ENCODE results near the gene MACROD2. TPM values are rescaled to one million over a fixed set of nuclear protein-coding genes. Genes with fewer than 3 reads are reported as not detected.

The MACROD2 gene
- total RNA-seq, 2 donors from 2014 or later = 8.0 to 19.4 TPM

GRCh38 chr20:15328084-15328483 is 1332.8 kb downstream of the MACROD2 start:
- H3K4me3 ChIP-seq = no peak overlapping the region
- H3K27ac ChIP-seq = no peak overlapping the region
- no peaks in the 10 kb centered on the region for H3K27me3 ChIP-seq (replicated peaks; ENCODE audit: insufficient read depth)
- 63% methylated on average over 1 of the region's 1 CpG for WGBS
- no peak for DNase-seq (ENCODE audit: low spot score)
- intact Hi-C loops (cut with DNase I) = no loop called here
- no peaks in the 10 kb centered on the region for H3K36me3 ChIP-seq
- H3K9me3 ChIP-seq = no peaks in the 10 kb centered on the region
- H3K4me1 ChIP-seq (replicated peaks) = no peaks in the 10 kb centered on the region
- TF ChIP-seq POLR2A (IDR thresholded peaks at IDR 0.05) (no peak), POLR2AphosphoS5 (IDR thresholded peaks at IDR 0.05) (no peak), CTCF (IDR thresholded peaks at IDR 0.05) (no peak)

DNA sequence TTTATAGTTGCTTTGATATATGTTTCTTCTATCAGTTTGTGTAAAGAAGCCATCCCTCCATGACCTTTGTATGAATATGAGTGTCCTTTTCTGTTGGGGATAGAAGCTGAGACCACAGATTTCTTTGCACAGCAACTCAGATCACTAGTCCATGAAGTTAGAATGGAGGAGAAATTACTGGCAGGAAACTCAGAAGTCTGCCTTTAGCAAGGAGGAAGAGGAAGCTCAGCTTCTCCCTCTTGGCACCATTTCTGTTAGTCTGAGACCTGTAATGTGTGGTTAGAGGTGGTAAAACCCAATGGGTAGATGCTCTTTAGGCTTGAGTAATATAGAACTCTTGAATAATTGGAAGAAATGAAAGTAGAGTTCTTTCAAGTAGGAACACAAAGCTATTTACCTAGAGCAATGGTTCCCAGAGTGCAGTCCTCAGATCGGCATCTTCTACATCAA is 1337.4 kb downstream of the MACROD2 start:
- TF ChIP-seq CTCF (IDR thresholded peaks at IDR 0.05) (no peak), POLR2AphosphoS5 (IDR thresholded peaks at IDR 0.05) (no peak), POLR2A (IDR thresholded peaks at IDR 0.05) (no peak)
- no peaks in the 10 kb centered on the region for H3K36me3 ChIP-seq
- no peak overlapping the region for H3K27ac ChIP-seq
- H3K4me3 ChIP-seq = no peak overlapping the region
- H3K4me1 ChIP-seq (replicated peaks) = no peaks in the 10 kb centered on the region
- no peaks in the 10 kb centered on the region for H3K27me3 ChIP-seq (replicated peaks; ENCODE audit: insufficient read depth)
- no peaks in the 10 kb centered on the region for H3K9me3 ChIP-seq
- no peak for DNase-seq (ENCODE audit: low spot score)
- intact Hi-C loops (cut with DNase I) = no loop called here
- 90% methylated on average over 1 of the region's 1 CpG for WGBS

DNA sequence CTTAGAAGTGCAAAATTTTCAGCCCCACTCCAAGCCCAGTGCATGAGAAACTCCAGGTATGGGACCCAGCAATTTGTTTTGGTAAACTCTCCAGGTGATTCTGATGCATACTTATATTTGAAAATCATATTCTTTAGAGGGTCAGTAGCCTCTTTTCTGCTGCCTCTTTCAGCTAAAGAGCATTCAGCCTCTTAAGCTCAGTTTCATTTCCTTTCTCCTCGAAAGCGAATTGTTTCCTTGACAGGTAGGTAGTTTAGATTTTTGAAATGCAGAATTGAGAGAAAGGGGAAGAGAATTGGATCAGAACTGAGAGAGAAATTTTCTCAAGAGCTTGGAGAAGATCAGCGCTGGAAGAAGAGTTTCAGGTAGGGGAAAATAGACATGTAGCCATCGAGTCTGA is 1337.9 kb downstream of the MACROD2 start:
- intact Hi-C loops (cut with DNase I) = no loop called here

DNA sequence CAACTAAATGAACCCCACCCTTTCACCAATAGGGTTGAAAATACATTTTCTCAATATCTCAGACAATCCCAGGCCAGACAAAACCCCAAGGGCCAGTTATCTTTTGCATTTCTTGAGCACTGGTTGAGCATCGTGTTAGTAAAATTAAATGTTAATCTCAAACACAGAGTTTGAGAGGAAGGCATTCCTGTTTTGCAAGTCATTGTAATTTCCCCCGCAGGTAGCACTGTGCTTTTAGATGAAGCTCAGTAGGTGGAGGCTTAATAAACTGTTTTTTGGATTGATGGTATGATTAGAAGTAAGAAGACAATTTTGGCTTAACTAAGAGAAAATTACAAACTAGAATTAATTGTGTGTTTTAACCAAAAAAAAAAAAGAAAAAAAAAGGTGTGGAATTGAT is 1340.7 kb downstream of the MACROD2 start:
- no peak for TF ChIP-seq CTCF (IDR thresholded peaks at IDR 0.05)
- no peak for TF ChIP-seq POLR2A (IDR thresholded peaks at IDR 0.05)
- no peak for TF ChIP-seq POLR2AphosphoS5 (IDR thresholded peaks at IDR 0.05)
- H3K4me3 ChIP-seq = no peak overlapping the region
- H3K4me1 ChIP-seq (replicated peaks) = no peaks in the 10 kb centered on the region
- DNase-seq (ENCODE audit: low spot score) = no peak
- no peaks in the 10 kb centered on the region for H3K27me3 ChIP-seq (replicated peaks; ENCODE audit: insufficient read depth)
- 73% methylated on average over 2 of the region's 2 CpGs for WGBS
- no peaks in the 10 kb centered on the region for H3K9me3 ChIP-seq
- intact Hi-C loops (cut with DNase I) = no loop called here
- H3K36me3 ChIP-seq = no peaks in the 10 kb centered on the region
- H3K27ac ChIP-seq = no peak overlapping the region

More for the DNA sequence above, 1337.9 kb downstream of the MACROD2 start:
- H3K4me1 ChIP-seq (replicated peaks) = no peaks in the 10 kb centered on the region
- no peaks in the 10 kb centered on the region for H3K27me3 ChIP-seq (replicated peaks; ENCODE audit: insufficient read depth)
- no peak for DNase-seq (ENCODE audit: low spot score)
- TF ChIP-seq CTCF (IDR thresholded peaks at IDR 0.05) = no peak
- no peak for TF ChIP-seq POLR2A (IDR thresholded peaks at IDR 0.05)
- no peak for TF ChIP-seq POLR2AphosphoS5 (IDR thresholded peaks at IDR 0.05)
- no peaks in the 10 kb centered on the region for H3K36me3 ChIP-seq
- H3K9me3 ChIP-seq = no peaks in the 10 kb centered on the region
- H3K27ac ChIP-seq = no peak overlapping the region
- 94% methylated on average over 4 of the region's 4 CpGs for WGBS
- no peak overlapping the region for H3K4me3 ChIP-seq

DNA sequence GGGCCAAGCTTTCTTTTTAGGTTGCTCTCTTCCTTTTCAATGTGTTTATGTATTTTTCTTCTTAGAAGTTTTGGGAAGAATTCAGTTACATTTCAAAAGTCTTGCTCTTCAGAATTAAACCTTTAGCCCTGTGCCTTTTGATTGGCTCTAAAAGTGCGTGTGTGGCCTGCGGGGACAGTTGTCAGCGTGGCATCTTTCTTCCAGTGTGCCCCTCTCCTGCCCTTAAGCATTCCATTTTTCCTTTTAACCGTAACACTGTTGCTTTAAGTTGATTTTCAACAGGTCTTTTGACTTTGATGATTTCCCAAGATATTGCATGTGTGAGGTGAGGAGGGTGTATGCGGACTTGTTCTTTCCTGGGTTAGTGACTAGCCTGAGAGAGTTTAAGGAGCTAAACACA is 1341.2 kb downstream of the MACROD2 start:
- Histone ChIP-seq H3K9me3 (no peaks in the 10 kb centered on the region), H3K4me3 (no peak overlapping the region), H3K27ac (no peak overlapping the region), H3K4me1 (replicated peaks) (no peaks in the 10 kb centered on the region), H3K36me3 (no peaks in the 10 kb centered on the region), H3K27me3 (replicated peaks; ENCODE audit: insufficient read depth) (no peaks in the 10 kb centered on the region)
- 95% methylated on average over 5 of the region's 5 CpGs for WGBS
- no peak for DNase-seq (ENCODE audit: low spot score)
- intact Hi-C loops (cut with DNase I) = no loop called here
- no peak for TF ChIP-seq POLR2A (IDR thresholded peaks at IDR 0.05)
- no peak for TF ChIP-seq CTCF (IDR thresholded peaks at IDR 0.05)
- TF ChIP-seq POLR2AphosphoS5 (IDR thresholded peaks at IDR 0.05) = no peak
